K562 (cell line): ENCODE data around the gene BSCL2. TPM values are rescaled to one million over a fixed set of nuclear protein-coding genes. Genes with fewer than 3 reads are reported as not detected.

Source experiments
- ATAC-seq: fragments of 200-7000 bp; cut with Tn5 transposase; 3 replicates; pipeline ENCODE4 v1.9.1; 2020; ENCODE audit warnings: moderate library complexity
- BruUV-seq: library from RNA; stranded (reverse); fragments of 400-500 nt; replicated peaks from 2 replicates; lab custom pipeline; 2021; lab: Mats Ljungman, UMichigan
- CTCF ChIA-PET: fragments of 300-600 bp; formaldehyde crosslinking; extraction: SDS; loops from one replicate; lab custom pipeline; 2021; ENCODE audit warnings: low intra/inter-chr PET ratio; lab: Yijun Ruan, JAX
- POLR2A ChIA-PET: fragments of 300-600, 350-650 bp; sonication (Branson Sonifier 250); formaldehyde crosslinking; extraction: SDS; loops from one replicate; lab custom pipeline; 2021; ENCODE audit warnings: antibody characterized with exemption, inconsistent platforms; lab: Yijun Ruan, JAX
- DNase-seq, 4 experiments: peaks; one replicate each; pipeline versions ENCODE4 v3.0.0 to v3.0.0-alpha.2; 2011 to 2018; ENCODE audit warnings: low spot score in 3 of 4, mixed read lengths in 3 of 4; ENCODE audit errors: extremely low read depth in 1 of 4
- FAIRE-seq: peaks from 2 replicates; lab custom pipeline; 2011; peaks lifted over from hg19 to GRCh38; lab: Jason Lieb, UNC
- H2AFZ ChIP-seq: 2 replicates; pipeline ENCODE4 v1.6.0; 2011; ENCODE audit warnings: low read depth, low read length, control low read depth, inconsistent platforms
- H3K27ac ChIP-seq: fragments of 200-600 bp; 3 replicates; pipeline ENCODE4 v1.8.0; 2011; ENCODE audit warnings: low read depth, mild to moderate bottlenecking, control low read depth, inconsistent platforms, low read length, moderate library complexity, mixed read lengths; ENCODE audit errors: extremely low read depth
- H3K27me3 ChIP-seq, 2 experiments: fragments of 300-600 bp in 1 of 2; 2 replicates in 1 of 2; 3 replicates in 1 of 2; pipeline versions ENCODE4 v1.6.0 to v1.8.0; 2011; ENCODE audit warnings: inconsistent platforms in 2 of 2, low read length in 2 of 2, mild to moderate bottlenecking in 1 of 2, mixed read lengths in 1 of 2, moderate library complexity in 1 of 2; ENCODE audit not compliant: control insufficient read depth in 2 of 2, insufficient read depth in 2 of 2
- H3K36me3 ChIP-seq: fragments of 300-600 bp; 3 replicates; pipeline ENCODE4 v1.8.0; 2011; ENCODE audit warnings: mild to moderate bottlenecking, low read length, inconsistent platforms; ENCODE audit not compliant: control insufficient read depth, insufficient read depth
- H3K4me1 ChIP-seq, 2 experiments: fragments of 200-600 bp in 1 of 2; replicated peaks in 1 of 2; 2 replicates in 1 of 2; 3 replicates in 1 of 2; pipeline versions ENCODE4 v1.5.1 to v1.8.0; 2011; ENCODE audit warnings: inconsistent platforms in 2 of 2, low read length in 2 of 2, mild to moderate bottlenecking in 1 of 2, mixed read lengths in 1 of 2, moderate library complexity in 1 of 2; ENCODE audit not compliant: control insufficient read depth in 2 of 2, insufficient read depth in 2 of 2
- H3K4me2 ChIP-seq: 2 replicates; pipeline ENCODE4 v1.6.1; 2011; ENCODE audit warnings: low read length, control low read depth, inconsistent platforms, mixed read lengths; ENCODE audit not compliant: insufficient read depth
- H3K4me3 ChIP-seq: fragments of 200-600 bp; sonication (generic), shearing (Covaris generic); 2 replicates; pipeline ENCODE4 v1.5.1; 2016; ENCODE audit warnings: control low read depth, inconsistent platforms
- H3K79me2 ChIP-seq: fragments of 200-600 bp; 3 replicates; pipeline ENCODE4 v1.8.0; 2011; ENCODE audit warnings: low read length, inconsistent platforms; ENCODE audit not compliant: control insufficient read depth, insufficient read depth
- H3K9ac ChIP-seq, 2 experiments: 2 replicates each; pipeline versions ENCODE4 v1.6.0 to v1.6.1; 2011; ENCODE audit warnings: low read depth in 2 of 2, low read length in 2 of 2, control low read depth in 1 of 2, inconsistent platforms in 1 of 2, mild to moderate bottlenecking in 1 of 2, mixed read lengths in 1 of 2; ENCODE audit not compliant: insufficient read depth in 1 of 2
- H3K9me1 ChIP-seq: one replicate; pipeline ENCODE4 v1.6.0; 2011; ENCODE audit warnings: inconsistent platforms, mild to moderate bottlenecking, low read length, moderate library complexity; ENCODE audit not compliant: control insufficient read depth, insufficient read depth
- H3K9me3 ChIP-seq: replicated peaks from 2 replicates; pipeline ENCODE4 v1.5.1; 2011; ENCODE audit warnings: low read depth, low read length, inconsistent platforms; ENCODE audit not compliant: control insufficient read depth, insufficient read depth
- H4K20me1 ChIP-seq: replicated peaks from 2 replicates; pipeline ENCODE4 v1.6.1; 2011; ENCODE audit warnings: low read length, inconsistent platforms, mixed read lengths; ENCODE audit not compliant: control insufficient read depth, insufficient read depth
- KHSRP ChIP-seq: fragments of 450-650 bp; IDR thresholded peaks from 2 replicates; pipeline ENCODE4 v1.6.1; 2017
- MAZ ChIP-seq, 2 experiments: fragments of 450-650 bp in 1 of 2; sonication (generic) in 1 of 2; formaldehyde crosslinking; IDR thresholded peaks in 1 of 2; conservative IDR thresholded peaks in 1 of 2; 2 replicates each; pipeline versions ENCODE4 v1.4.0 to v1.5.0; 2020; ENCODE audit warnings: mild to moderate bottlenecking in 1 of 2, missing genetic modification reagents in 1 of 2
- POLR2G ChIP-seq: fragments of 200-400 bp; formaldehyde crosslinking; IDR thresholded peaks from 2 replicates; pipeline ENCODE4 v1.6.1; 2017; ENCODE audit warnings: low read depth, mild to moderate bottlenecking, antibody characterized with exemption, low read length, moderate library complexity
- RBFOX2 ChIP-seq: fragments of 200-400 bp; formaldehyde crosslinking; IDR thresholded peaks from 2 replicates; pipeline ENCODE4 v1.6.1; 2017; ENCODE audit warnings: low read depth, mild to moderate bottlenecking, low read length, moderate library complexity
- RBM34 ChIP-seq: fragments of 200-400 bp; formaldehyde crosslinking; IDR thresholded peaks from 2 replicates; pipeline ENCODE4 v1.6.1; 2018; ENCODE audit warnings: low read length, borderline replicate concordance; ENCODE audit not compliant: insufficient read depth
- WGBS: fragments of 100-300 bp; shearing (Covaris generic); methylation state at CpG from one replicate; pipeline ENCODE4 v1.1.6; 2016; ENCODE audit warnings: low coverage, mixed read lengths; ENCODE audit not compliant: insufficient coverage; ENCODE audit errors: missing lambda C conversion rate; 5-methylcytosine and 5-hydroxymethylcytosine counted together
- in situ Hi-C: fragments of 300-500 bp; cut with MboI; formaldehyde crosslinking; loops from 4 replicates; pipeline ENCODE4 v1.15.0; 2018; ENCODE audit warnings: inconsistent platforms, mixed read lengths
- intact Hi-C: fragments of 100-400 bp; cut with micrococcal nuclease; formaldehyde crosslinking; loops from 2 replicates; pipeline ENCODE4 v1.14.2; 2022
- polyA plus RNA-seq, 8 experiments: library from polyadenylated mRNA; depleted of rRNA in 4 of 8; stranded (reverse) in 5 of 8; unstranded in 3 of 8; fragments of >200 nt; fragmentation: Nextera tagmentation in 2 of 8; fragmentation: Illumina TruSeq in 1 of 8; extraction: Ambion mirVana in 2 of 8; extraction: Trizol in 1 of 8; gene quantifications; 2 replicates each; pipeline versions ENCODE4 v1.2.1 to v1.2.3, GENCODE V29; 2011 to 2014; ENCODE audit warnings: inconsistent platforms in 1 of 8, missing spikeins in 1 of 8
- total RNA-seq, 7 experiments: library from RNA; depleted of rRNA in 6 of 7; stranded (reverse); fragments of >200 nt in 6 of 7; fragmentation: Illumina TruSeq in 2 of 7; extraction: Trizol in 2 of 7; gene quantifications; 2 replicates each; pipeline versions ENCODE4 v1.2.1 to v1.2.3, GENCODE V29; 2011 to 2021; ENCODE audit warnings: low replicate concordance in 1 of 7

Gene BSCL2
- total and polyA plus RNA-seq, 9 of the 15 experiments (the other 6 are each of a cell fraction or from before 2014, with no cell fraction given), result 18.9 to 51.7 (median 35.2) TPM

- no peak for TF ChIP-seq RBM34
- no peak for TF ChIP-seq KHSRP
- peak; percentile 49 for TF ChIP-seq RBFOX2
- no peak for TF ChIP-seq MAZ (CRISPR knock-in tag; conservative IDR thresholded peaks at IDR 0.05 in 1 of 2, IDR thresholded peaks at IDR 0.05 in 1 of 2)
- 0 out of 2 replicates have a peak, but pooled peaks have one; percentile 35 for TF ChIP-seq POLR2G
- in situ Hi-C loops, result no loop called here
- CTCF ChIA-PET, result no interaction called here
Observed at GRCh38 chr11:62648185-62648966, 58.8 kb downstream of the BSCL2 start.

More at GRCh38 chr11:62648185-62648966, 58.8 kb downstream of the BSCL2 start:
- Histone ChIP-seq H3K27me3 (no peaks in the 10 kb centered on the region), H3K4me3 (no peak overlapping the region), H4K20me1 (peaks cover 20% of the 10 kb centered on the region), H3K27ac (no peak overlapping the region), H3K9me1 (no peaks in the 10 kb centered on the region), H3K9me3 (no peaks in the 10 kb centered on the region), H3K36me3 (peaks cover 63% of the 10 kb centered on the region), H3K79me2 (peaks cover 65% of the 10 kb centered on the region), H2AFZ (no peak overlapping the region), H3K4me2 (no peak overlapping the region), H3K4me1 (peaks cover 15 to 43% of the 10 kb centered on the region in 2 experiments), H3K9ac (peak overlapping the region in 1 of 2 experiments; percentile 85; a peak in 2 of 4 replicates)
- ATAC-seq (no peak), DNase-seq (no peak), FAIRE-seq (no peak)
- WGBS, result 92% methylated on average over 21 of the region's 24 CpGs
- BruUV-seq, result no TSS peak
- POLR2A ChIA-PET, result interaction anchor here (0.6 to 2.8 kb wide), 11 partner anchors 9 to 1042 kb away, joined by 3 to 40 read pairs (median 3); partner anchors contain the start of genes C11orf98, CSKMT, LBHD1 and TUT1
- intact Hi-C loops, result no loop called here
